Measurements from ENCODE around the gene ADGB.
"Not testable (repeated sequence)": the region's sequence is repeated elsewhere in the genome, so short reads cannot be mapped to it uniquely, and the experiment has no call there.

Gene ADGB

DNA sequence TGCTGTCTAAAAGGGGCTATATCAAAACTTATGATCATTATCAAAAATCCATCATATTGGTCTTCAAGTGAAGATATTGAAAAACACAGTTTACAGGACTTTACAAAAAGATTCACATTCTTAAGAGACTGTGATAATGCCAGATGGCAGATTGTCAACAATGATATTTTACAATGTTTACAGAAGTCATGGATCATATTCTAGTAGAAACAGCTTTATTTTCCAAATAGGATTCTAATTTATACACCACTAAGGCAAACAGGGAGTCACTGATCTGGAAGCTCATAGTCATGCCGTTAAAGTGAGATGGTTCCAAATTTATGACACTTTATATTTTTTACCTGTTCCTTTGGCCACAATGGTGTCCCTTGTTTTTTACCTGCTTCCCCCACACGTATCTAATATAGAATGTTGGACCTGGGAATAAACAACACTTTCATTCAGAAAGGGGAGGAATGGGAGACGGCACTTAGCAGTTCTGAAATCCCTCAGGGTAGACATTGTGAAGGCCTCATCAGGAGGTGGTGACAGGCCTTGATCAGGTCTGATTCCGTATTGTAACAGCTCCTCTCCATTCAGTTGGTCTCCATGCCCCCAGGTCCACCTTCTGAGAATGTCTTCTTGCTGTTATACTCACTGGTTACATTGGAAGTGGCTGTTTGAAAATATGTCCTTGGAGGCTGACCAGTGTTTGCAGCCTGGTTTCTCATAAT lies 228.6 kb downstream of the ADGB start:
- DNase-seq = no peak

DNA sequence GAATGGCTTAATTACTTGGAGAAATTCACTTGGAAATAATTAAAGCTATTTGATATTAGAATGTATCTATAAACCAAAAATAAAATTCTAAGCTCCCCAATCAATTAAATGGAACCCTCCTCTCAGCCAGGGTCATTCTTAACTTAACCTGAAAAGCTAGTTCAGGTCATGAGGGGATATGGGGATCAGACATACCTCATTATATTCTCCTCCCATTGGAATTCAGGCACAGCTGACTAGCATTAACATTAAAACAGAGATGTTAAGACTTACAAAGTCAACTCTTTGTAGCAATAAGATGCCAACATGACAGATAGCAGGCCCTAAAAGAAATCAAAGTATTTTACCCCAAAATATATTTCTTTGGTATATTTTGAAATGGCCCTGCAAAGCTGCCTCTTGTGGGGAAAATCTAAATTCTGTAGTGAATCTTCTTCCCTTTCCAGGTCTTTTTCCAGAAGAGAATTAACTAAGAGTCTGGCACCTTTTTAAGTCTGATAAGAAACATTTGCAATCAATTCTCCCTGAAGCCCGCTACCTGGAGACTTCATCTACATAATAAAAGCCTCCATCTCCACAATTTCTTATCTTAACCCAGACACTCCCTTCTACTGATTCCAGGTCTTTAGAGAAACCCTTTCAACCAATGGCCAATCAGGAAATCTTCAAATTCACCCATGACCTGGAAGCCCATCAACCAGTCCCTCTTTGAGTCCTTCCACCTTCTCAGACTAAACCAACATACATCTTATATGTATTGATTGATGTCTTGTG lies 231.2 kb downstream of the ADGB start:
- no peak for DNase-seq

DNA sequence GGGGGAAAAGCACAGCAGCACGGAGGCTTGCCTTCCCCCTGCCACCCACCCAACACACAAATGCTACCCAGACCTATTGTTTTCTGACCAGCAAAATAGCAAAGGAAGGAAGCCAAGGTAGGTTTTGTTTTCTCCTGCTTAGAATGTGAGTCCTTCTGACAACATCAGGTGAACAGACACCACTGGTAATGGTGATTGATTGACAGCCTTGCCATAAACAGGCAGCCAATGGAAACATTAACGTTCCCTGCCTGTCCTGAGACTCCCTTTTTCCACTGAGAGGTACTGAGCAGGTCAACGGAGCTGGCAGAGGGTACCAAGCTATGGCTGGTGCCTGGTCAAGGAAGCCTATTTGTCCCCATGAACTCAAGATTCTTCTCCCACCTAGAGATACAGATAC lies 234.4 kb downstream of the ADGB start:
- DNase-seq = no peak

DNA sequence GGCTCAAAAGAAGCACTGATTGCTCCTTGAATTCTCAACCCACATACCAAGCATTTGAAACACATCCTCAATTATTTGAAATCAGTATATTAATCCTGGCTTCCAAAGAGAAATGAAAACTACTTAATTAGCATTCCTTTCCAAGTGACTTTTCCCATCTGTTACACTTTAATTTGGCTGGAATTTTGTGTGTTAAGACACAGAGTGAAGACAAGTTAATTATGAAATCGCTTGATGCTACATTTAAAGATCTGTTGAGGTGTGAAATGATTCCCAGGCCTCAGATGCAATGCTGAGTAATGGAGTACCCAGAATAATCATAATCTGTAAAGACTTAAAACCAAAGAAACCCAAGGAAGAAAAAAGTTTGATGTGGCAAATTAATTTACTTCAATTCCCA lies 241.4 kb downstream of the ADGB start:
- no peak for DNase-seq

DNA sequence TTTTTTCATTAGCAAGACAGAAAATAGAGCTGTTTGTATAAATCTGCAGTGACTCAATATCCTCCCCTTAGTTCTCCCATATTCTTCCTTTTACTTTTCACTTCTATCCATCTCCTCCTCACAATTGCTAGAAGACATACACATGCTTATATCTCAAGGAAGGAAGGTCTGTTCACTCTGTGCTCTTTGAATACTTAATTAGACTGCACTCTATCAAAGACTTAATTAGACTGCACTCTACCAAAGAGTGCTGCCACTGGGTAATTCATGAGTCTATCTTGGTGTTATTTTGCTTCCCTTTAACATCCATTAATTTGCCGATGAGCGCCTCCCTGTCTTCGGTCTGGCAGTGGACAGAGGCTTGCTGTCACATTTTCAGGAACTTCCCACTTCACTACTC lies 241.9 kb downstream of the ADGB start:
- no peak for DNase-seq

DNA sequence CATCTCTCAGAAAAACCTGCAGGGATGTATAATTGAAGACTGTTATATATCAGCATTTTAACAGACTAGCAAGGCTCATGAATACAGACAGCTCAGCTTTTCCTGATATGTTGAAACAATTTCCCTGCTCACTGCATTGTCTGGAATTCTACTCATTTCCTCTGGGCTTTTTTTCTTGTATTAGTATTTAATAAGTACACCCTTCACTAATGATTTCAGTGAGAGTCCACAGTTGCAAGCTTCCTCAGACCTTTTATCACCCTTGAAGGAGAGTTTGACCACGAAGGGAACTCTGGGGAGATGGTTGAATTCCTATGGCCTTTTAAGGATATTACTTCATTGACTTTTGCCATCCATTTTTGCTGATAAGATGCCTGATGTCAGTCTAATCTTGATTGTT lies 248.7 kb downstream of the ADGB start:
- DNase-seq = no peak

DNA sequence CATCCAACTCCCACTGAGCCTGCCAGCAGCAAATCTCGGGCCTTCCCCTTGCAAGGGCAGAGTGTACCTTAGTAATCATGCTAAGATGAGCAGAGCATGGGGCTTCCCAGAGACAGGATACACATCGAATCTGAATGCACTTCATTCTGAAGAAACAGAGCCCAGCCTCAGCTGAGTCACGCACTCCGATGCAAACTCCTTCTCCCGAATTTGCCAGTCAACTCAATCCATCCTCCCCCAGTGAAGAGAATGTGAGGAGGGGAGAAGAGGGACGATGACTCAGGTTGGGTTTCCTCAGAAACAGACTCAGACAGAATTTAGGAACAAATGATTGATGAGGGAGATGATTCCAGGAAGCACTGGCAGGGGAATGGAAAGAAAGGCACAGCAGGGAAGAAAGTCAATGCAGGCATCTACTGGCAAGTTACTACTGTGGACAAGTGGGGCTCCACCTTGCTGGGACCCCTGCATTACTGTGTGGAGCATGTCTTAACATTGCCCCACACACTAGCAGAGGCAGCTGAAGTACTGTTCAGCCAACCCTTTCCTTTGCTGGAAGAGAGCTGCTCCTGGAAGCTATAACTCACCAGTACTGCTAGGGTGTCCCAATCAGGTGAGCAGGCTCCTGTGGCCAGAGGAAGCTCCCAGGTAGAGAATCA lies 251.6 kb downstream of the ADGB start:
- DNase-seq = no peak

DNA sequence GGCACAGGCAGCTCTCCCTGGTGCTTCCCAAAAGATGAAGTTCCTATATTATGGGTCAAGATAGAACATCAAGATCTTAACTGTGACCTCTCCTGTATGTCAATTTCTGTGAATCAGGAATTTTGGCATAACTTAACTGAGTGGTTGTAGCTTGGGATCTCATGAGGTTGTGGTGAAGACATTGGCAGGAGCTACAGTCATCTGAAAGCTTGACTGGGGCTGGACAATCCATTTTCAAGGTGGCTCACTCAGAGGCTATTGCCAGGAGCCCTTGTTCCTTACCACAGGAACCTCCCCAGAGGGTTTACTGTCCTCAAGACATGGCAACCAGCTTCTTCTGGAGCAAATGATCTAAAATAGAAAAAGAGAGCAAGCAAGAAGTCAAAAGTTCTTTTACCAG lies 252.2 kb downstream of the ADGB start:
- no peak for DNase-seq

DNA sequence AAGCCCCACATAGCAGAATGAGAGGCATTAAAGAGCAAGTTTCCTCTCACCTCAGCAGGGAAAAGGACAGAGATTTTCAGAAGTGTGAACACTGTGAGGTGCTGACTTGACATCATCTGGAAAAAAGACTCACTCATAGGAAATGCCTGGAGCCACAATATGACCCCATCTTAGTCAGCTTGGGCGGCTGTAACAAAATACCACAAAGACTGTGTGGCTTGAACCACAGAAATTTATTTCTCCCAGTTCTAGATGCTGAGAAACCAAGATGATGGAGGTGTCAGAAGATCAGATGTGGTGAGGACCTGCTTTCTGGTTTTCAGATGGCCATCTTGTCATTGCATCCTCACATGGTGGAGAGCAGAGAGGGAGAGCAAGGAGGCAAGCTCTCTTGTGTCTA lies 253.1 kb downstream of the ADGB start:
- DNase-seq = no peak

DNA sequence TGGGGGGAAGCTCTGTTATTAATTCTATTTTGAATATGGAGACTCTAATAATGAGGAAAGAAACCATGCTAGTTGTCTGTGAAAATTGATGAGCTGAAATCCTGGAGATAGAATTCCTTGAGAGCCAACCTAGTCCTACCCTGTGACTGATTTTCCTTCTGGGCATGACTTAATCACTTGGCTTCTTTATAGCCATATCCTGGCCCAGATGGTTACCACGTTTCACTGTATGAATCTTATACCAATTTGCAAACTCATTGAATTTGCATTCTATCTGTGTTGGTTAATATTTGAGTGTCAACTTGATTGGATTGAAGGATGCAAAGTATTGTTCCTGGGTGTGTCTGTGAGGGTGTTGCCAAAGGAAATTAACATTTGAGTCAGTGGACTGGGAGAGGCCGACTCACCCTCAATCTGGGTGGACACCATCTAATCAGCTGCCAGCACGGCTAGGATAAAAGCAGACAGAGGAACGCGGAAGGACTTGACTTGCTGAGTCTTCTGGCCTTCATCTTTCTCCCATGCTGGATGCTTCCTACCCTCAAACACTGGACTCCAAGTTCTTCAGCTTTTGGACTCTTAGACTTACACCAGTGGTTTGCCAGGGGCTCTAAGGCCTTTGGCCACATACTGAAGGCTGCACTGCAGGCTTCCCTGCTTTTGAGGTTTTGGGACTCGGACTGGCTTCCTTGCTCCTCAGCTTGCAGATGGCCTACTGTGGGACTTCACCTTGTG lies 255.9 kb downstream of the ADGB start:
- DNase-seq = not testable (repeated sequence)

DNA sequence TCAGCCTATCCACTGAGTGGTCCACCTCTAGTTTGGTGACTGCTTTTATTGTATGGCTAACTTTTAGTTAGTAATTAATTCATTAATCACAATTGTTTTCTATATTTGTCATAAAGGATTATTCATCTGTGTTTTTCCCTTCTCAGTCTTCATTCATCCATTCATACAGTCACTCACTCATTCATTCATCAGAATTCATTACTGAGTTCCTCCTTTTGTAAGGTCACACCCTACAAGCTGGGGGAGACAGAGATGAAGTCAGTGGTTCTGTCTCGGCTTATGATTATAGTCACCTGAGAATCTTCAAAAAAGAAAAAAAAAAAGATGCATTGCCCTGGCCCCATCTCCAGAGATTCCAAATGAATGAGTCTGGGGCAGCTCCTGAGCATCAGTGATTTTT lies 257.1 kb downstream of the ADGB start:
- no peak for DNase-seq

DNA sequence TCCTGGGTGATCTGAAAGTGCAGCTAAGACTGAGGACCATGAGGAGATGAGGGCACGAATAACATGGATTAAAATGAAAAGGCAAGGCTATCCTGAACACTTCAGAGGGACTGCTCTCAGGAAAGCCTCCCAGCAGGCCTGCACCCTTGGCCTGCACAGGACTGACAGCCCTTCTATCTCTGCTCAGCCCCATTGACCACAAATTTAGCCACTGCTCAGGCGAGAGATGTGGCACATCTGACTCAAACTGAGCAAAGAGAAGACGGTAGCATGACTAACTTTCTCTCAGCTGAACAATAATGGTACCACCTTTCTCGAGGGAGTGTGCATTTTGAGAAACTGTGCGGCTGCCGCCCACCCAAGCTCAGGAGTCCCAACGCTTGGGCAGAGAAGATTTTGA lies 257.5 kb downstream of the ADGB start:
- no peak for DNase-seq

DNA sequence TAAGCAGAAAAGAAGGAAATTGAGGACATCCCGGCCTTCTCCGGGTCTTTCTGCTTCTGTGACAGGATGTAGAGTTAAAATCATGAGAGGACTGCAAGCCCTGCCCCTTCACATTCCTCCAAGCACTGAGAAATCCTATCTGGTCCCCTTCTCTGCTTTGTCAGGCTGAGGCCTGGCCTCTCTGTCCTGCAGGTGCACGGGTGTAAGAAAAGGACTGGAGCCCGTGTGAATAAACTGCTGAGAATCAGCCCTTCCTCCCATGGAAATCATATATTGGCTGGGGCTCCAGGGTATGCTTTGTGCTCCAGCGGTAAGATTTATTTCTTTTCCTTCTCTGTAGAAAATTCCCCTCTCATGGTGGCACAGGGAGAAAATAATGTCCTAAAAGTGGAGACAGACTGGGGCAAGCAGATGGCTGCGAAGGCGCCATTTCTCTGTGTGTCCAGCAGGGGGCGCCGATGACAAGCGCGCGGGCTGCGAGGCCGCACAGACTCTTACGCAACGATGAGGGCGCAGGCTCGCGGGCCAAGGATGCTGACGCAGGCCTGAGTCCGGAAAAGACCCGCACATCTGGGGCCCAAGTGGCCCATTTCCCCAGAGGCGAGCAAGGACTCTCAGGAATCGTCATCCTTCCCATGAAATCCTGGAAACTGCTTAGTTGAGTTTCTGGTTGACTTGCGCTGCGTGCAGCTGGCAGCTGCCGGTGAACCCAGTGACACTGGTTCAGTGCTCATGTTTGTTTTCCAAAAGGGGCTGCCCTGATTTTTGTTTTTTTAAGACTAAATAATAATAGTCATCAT lies 258.6 kb downstream of the ADGB start:
- peak; percentile 11 for DNase-seq

DNA sequence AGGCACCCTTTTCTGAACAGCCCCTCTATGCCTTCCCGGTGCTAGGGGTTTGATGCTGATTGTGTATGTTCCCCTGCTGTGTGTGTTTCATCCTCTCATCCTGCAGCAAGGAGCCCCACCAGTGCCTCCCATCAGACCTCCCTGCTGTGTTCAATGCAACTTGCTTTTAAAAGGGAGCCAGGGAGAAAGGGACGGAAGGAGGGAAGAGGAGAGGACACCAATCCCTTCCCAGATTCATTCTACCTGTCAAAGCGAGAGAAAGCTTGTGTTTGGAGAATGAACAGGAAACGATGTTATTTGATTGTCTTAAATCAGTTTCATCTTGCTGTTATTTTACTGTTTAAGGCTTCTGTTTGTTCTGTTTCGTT lies 259.2 kb downstream of the ADGB start:
- DNase-seq = no peak

DNA sequence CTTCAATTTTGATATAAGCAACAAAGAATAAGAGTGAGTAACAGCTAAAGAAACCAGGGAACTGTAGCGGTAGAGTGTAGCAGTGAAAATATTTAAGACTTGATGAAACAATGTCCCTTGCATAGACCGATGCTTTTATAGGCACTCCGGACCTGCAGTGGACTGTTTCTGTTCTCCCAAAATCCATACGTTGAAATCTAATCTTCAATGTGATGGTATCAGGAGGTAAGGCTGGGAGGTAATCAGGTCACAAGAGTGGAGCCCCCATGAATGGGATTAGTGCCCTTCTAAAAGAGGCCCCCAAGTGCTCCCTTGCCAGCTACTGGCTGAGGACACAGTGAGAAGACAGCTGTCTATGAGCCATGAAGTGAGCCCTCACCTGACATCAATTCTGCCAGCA lies 260.4 kb downstream of the ADGB start:
- DNase-seq = no peak

DNA sequence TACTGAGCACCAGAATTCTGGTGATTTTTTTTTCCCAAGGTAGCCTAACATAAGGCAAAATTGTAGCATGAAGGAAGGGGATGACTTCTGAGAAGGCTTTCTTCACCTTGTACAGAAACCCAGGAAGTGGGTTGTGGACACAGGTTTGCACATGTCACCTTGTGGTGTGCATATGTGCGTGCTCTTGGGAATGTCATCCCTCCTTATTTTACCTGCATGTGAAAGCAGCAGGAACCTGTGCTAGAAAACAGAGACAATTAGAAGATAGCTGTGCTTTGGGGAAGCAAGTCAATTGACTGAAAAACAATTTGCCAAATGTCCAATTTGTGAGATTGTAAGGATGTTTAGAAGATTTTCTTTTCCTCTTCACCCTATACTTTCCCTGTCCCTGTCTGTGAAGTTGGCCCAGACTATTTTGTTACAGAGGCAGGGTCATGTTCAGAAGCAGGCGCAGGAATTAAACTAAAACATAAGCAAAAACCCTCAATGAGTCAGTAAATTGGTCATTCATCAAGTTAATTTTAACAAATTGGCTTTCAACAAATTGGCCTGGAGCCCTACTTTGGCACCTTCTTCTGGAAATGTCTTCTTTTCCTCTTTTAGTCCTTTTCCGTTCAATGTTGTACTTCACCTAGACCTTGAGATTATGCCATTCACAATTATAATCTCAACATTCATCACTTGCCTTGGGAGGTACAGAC lies 261.2 kb downstream of the ADGB start:
- DNase-seq = no peak

DNA sequence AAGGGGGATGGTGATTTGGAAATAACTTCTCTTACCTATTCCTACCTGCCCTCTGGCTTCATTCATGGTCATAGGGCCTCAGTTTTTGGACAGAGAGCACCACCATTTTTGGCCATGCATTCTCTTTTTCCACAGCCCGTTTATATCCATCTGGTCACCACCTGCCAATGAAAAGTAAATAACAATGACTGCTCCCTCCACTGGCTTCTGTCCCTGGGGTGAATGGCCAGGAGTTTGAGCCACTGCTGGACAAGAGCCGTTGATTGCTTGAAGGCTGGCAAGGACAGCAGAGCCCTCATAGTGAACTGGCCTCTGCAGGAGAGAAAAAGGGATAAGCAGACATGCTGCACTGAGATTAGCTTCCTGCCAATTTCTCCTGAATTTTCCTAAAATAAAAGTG lies 261.8 kb downstream of the ADGB start:
- DNase-seq = no peak

DNA sequence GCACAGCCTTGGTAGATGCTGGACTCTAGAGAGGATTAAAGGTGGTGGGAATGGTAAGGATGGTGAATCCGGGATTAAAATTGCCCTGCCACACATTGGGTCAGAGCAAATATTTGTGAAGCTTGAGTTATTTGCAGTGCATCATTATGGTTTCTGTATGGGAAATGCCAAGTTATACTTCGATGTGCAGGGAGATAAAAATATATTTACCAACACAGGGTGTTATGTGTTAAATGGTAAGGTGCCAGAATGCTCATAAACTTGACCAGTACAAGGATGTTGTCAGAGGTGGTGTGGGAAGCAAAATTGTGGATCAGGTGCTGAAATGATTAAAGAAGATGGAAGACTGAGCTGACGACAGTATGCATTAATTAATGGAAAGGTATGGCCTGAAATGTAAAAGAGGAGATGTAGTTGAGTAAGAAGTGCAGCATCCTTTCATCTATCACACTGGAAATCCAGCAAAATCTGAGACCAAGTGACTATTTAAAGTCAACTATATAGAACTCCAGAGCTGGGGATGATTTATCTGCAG lies 262.3 kb downstream of the ADGB start:
- no peak for DNase-seq

DNA sequence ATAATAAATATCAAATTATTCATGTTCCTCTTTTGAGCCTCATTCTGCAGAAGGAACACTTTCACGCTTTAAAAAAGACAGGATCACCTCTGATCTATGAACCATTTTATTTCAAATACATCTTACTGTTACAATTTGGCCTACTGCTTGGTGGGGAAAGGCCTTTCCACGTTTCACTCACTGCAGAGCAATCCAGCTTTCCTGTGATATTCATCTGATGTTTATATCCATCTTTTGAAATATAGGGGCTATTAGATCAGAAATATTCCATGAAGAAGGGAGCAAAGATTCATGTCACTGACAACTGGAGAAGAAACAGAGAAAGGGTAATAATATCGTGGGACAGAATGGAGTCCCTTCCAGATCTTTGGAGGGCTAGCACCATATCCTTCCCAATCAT lies 262.9 kb downstream of the ADGB start:
- no peak for DNase-seq

DNA sequence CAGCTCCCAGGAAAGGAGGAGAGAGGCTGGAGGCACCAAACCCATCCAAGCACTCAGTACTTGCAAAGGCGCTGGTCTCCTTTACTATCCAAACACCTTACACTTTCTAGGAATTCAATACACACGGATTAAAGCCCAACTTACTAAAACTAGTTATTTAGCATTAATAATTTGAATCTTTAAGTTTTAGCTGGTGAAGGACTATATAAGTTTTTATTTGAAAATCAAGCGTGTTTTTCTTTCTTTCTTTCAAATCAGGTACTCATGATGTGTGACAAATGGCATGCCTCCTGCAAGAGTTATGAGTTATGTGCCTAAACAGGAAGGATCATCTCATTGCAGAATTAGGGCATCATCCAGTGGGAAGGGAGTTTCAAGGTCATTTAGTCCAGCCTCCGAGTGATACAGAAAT lies 263.7 kb downstream of the ADGB start:
- DNase-seq = no peak

DNA sequence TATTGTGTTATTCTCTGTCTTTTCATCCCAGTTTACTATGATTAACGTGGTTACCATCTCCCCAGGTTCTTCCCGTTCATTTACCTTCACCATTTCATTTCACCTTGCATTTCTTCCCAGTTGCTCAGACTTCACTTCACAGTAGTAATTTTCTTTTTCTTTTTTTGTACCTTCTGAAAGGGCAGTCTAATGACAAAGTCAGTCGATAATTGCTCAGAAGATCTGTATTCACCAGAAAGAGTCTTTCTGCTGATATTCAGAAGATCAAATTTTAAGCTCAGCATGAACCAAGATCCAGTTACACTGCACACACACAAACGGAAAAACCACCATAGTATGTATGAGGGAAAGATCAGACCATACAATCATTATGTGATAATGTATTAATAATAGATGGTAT lies 265.5 kb downstream of the ADGB start:
- DNase-seq = no peak

DNA sequence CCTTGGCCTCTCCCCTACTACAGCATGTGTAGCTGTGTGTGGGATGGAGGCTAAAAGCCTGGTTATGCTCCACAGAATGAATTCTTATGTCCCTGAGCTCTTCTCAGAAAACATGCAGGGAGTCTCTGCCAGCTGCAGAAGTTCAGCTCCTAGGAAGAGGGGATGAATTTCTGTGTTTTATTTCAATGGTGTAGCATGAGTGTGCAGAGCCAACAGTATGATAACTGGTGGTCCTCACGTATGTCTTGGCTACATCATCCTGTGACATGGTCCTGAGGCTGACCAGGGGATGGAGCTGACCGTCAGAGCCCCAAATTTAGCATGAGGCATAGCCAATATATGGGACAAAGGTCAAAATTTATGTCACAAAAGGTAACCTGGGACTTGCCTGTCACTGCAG lies 266.1 kb downstream of the ADGB start:
- no peak for DNase-seq
